ENCODE results near the gene RANBP3.
"Not testable (repeated sequence)": the region's sequence is repeated elsewhere in the genome, so short reads cannot be mapped to it uniquely, and the experiment has no call there.

Gene RANBP3

GRCh38 chr19:5874496-5874895 lies 103.4 kb downstream of the RANBP3 start:
- not testable (repeated sequence) for DNase-seq

DNA sequence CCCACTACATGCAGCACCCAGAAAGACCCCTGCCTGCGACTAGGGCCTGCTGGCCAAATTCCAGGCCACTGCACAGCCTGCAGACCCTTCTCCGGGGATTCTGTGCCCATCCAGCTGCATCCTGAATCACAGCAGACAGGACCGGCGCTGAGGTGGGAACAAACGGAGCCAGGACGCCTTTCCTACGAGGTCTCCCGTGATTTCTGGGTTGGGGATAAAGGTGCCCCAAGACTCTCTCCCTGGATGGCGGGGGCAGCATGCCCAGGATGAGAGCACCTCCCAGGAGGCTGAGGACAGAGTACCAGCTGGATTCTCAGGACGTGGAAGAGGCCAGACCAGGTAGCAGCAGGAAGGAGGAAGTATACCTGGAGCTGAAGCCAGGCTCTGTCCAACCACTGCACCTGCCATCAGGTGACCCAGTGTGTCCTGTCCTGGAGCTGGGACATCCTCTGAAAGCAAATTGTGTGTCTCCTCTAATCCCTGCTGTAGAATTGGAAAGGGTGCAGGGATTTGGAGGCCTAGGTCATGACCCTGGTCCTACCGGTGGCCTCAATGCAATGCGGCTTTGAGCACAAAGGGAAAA lies 104.2 kb downstream of the RANBP3 start:
- no peak for DNase-seq

DNA sequence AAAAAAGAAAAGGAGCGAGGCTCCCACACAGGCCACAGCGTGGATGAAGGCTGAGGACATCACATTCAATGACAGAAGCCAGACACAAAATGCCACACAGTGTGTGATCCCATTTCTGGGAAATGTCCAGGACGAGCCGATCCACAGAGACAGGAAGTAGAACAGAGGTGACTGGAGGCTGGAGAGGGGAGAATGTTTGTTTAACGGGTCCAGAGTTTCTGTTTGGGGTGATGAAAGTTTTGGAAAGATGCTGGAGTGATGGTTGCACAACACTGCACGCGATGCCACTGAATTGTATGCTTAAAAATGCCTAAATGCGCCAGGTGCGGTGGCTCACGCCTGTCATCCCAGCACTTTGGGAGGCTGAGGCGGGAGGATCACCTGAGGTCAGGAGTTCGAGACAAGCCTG lies 107.0 kb downstream of the RANBP3 start:
- DNase-seq, result no peak

GRCh38 chr19:5867201-5868136 lies 110.5 kb downstream of the RANBP3 start:
- DNase-seq, result no peak
